Stimulated activated naive CD8-positive, alpha-beta T cell treated with anti-CD3 and anti-CD28 coated beads, Interleukin-15, Interleukin-2, amounts not matched to agents 100 U/mL and 50 U/mL, for 24 hours (primary cell): ENCODE measurements around the gene SARDH.

Experiments used
- ATAC-seq: fragments of 150-1000 bp; cut with Tn5 transposase; one replicate; pipeline ENCODE4 v1.10.0; 2021
- DNase-seq: peaks from one replicate; pipeline ENCODE4 v3.0.0; 2021

Gene SARDH

DNA sequence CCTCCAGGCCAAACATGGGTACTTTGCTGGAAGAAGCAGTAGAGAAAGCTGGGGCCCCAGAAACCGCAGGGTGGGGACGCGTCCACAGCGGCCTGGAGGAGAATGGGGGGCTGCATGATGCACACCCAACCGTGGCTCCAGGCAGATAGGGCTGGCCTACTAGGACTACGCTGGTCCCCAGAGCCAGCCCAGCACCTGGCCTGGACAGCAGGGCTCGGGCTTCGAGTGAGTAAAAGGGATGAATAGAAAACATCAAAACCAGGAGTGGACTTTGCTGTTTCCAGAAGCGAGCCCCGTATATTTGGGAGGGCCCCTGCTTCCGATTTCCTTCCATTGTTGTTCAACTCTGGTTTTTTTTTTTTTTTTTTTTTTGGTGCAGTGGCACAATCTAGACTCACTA, 71.3 kb downstream of the SARDH start:
- no peak for DNase-seq
- ATAC-seq, result no peak

DNA sequence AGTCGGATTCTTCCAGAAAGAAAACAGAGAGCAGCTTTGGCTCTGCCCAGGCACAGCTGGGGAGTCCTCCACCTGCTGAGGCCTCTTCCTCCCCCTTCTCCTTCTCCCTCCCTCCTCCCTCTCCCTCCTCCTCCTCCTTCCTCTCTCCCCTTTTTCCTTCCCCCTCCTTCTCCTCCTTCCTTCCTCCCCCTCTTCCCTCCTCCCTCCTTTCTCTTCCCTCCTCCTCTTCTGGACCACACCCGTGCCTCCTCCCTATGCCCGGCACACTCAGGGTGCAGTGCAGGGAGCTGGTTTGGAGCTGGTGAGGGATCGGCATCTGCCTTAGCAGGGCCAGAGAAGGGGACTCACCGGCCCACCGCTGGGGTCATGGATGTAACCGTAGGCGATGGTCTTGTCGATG, 71.8 kb downstream of the SARDH start:
- ATAC-seq, result no peak
- DNase-seq, result no peak

DNA sequence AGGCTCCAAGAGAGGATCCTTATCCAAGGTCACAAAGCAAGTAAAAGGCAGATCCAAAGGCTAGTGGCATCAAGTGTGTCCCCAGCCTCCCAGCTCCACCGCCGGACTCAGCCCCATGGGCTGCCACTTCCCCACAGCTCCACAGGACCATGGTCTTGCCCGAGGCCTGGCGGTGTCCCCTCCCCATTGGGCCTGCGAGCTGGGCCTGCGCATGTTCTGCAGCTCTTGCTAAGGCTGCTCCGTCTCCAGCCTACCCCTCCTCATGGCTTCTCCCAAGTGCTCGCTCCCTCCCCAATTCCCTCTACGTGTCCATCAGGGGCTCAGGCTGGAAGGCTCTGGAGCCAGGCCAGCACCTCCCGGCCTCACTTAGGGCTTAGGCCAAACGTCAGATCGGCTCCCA, 72.6 kb downstream of the SARDH start:
- ATAC-seq, result no peak

DNA sequence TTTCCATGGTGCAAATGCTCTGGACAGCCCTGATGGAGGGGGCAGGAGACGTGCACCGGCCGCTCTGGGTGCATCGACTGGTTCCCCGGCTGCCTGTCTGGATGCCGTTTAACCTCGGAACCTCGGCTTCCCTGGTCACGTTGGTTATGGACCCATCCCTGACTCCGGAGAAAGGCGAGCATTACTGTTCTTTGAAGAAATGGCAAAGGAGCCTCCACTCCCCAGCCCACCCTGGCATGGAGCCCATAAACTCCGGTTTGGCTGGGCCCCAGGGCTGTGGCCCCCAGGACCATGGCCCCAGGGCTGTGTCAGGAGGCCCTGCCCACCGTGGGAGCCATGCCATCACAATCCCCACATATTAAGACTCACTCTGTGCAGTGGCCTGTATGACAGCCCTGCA, 73.1 kb downstream of the SARDH start:
- no peak for ATAC-seq

More for the DNA sequence above, 72.6 kb downstream of the SARDH start:
- DNase-seq, result no peak

DNA sequence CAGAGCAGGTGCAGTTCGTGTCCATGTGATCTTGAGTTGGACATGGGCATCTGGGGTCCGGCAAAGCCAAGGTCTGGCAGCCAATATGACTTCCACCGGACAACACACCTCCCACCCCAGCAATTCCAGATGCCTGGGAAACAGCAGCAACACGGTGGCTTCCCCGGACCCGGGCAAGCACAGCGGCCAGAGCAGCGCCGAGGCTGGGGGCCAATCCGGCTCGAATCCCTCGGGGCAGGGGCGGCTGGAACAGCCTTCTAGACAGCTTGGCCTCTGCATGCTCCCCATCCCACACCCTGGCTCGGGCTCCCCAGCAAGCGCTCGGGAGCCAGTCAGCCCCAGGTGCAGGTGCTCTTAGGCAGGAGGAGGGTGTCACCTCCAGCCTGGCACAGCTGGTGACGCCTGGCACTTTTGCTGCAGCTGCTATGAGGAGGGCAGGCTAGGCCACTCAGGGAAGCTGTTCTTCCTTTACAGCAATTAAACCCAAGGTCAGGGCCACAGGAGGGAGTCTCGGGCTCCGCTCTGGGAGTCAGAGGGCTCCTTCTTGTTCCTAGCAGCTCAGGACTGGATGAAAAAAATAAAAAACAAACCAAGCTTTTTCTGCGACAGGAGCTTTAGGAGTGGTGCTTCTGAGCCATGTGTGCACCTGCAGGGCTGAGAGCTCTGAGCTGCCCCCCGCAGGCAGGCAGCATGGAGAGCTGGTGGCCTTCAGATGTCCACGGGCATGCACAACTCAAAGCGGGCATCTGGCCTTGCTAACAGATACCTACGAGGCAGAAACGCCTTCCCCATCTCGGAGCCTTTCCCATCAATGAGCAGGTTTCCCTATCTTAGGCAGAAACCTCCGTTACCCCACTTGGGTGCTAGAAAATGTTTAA, 73.7 kb downstream of the SARDH start:
- DNase-seq, result no peak
- no peak for ATAC-seq

More for the DNA sequence above, 73.1 kb downstream of the SARDH start:
- no peak for DNase-seq

DNA sequence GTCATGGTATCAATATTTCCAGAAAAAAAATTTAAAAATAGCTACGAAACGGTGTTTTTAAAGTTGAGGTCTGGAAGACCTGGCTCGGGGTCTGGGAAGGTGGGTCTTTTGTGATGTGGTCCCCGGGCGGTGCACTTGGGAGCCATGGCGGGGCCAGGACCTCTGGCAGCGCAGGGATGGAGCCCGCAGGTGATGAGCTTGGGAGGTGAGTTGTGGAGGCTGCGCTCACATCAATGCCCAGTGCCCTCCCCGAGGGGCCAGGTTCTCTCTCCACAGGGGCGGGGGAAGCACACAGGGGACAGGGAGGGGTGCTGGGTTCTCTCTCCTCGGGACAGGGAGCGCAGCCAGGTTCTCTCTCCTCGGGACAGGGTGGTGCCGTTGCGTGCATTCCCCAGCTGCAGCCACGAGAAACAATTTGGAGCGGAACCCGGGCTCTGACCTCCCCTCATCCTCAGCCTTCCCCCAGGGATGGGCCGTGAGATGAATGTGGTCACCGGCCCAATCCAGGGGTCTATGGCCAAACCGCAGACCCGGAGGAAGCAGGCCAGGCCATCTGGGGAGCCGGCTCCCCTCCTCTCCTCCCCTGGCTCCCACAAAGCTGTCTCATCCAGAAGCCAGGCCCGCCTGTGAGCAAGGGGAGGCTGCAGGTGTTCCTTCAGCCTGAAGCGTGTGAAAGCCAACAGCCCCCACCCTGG, 76.2 kb downstream of the SARDH start:
- no peak for DNase-seq
- no peak for ATAC-seq

DNA sequence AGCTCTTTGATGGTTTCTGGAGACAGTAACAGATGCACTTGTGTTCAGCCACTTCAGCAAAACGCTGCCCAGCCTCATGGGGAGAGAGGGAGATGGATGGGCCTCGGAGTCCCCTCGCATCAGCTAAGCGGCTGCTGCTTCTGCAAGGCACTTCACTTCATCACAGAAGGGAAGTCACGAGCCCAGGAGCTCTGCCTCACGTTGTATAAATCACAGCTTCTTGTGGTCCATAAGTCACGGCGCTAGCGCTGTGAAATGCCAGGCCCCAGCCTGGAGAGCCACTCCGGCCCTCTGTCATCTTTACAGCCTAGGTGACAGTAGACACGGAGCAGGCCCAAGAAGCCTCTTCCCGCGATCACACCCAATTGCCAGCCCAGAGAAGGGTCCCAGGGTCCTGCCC, 78.6 kb downstream of the SARDH start:
- no peak for DNase-seq
- no peak for ATAC-seq

DNA sequence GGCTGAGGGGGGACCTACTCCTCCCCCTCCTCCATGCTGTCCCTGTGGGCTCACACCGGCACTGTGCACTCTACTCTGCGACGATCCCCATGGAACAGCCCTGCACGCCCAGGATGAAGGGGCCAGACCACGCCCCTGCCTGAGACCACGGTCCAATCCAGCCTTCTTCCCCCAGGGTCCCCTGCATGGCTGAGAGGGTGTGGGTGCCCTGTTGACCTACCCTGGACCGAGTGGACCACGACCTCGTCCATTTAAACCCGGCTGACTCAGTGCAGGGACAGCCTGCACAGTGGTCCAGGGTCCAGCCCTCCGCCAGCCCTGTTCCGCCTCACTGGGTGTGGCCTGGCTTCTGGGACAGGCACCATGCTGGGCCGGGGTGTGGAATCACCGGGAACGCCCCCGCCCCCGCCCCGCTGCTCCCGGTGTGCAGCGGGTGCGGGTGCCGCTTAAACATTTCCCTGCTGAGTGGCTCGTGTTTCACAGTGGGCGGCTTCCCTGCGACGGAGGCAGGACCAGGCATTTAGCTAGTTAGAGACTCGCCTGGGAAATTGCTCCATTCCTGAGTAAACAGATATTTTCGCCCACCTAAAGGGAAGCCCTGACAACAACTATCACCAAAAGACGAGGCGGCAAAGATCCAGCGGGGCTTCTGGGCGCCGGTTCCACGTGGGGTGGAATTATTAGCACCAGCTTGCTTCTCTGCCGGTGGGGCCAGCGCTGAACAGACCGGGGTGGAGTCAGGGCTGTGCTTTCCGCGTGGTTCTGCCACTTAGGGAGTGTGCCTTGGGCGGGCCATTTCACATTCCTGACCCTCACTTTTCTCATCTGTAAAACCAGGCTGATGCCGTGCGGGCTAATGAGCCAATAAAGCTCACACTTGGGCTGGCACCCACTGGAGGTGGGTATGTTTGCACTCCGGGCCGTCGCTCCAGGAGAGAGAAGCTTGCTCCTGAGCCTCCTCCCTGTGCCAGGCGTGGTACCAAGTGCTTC, 79.4 kb downstream of the SARDH start:
- peak; percentile 40 for ATAC-seq
- no peak for DNase-seq

DNA sequence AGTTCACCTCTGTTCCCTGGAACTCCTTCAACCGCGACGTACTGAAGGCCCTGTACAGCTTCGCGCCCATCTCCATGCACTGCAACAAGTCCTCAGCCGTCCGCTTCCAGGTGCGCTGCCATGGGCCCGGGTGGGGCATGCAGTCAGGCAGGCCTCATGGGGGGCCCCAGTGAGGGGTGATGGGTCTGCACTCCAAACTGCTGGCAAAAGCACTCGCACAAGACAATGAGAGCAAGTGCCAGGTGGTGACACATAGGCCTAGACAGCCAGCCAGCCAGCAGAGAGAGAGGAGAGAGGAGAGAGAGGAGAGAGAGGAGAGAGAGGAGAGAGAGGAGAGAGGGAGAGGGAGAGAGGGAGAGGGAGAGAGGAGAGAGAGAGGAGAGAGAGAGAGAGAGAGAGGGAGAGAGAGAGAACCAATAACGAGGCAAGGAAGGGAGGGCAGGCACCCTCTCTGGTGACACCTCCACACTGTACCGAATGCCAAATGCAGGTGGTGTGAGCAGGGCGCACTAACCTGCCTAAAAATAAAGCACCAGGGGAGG, 81.0 kb downstream of the SARDH start:
- no peak for ATAC-seq

DNA sequence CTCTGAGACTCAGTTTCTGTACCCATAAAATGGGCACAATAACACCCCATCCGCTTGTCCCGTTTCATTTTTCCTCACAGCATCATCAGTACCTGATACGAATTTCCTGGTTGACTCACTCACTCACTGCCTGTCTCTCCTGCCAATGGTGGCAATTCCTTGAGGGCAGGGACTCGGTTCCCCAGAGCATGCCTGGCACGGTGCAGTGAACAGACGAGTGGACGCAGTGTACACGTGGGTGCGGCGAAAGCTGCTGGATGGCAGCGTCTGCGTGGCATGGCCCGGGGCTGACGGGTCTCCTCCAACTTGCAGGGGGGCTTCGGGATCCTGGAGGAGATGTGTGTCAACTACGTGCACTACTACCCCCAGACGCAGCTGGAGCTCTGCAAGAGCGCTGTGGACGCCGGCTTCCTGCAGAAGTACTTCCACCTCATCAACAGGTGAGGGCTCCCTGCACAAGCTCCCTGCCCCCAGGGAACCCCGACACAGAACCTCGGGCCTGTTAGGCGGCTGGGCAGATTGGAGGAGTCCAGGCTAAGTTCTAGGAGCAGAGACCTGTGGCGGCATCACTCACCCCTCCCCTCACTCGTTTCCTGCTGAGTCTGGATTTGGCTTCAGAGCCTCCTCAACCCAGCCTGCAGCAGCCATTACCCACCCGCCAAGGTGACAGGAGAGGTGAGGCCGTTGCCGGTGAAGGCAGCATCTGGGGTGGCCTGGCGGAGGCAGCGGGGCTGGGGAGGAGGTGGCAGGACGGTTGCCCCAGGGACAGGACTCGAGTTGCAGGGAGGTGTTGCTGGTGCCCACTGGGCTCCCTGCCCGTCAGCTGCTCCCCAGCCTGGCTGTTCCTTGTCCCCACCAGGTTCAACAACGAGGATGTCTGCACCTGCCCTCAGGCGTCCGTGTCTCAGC, 81.7 kb downstream of the SARDH start:
- no peak for ATAC-seq
- no peak for DNase-seq

More for the DNA sequence above, 81.0 kb downstream of the SARDH start:
- no peak for DNase-seq

DNA sequence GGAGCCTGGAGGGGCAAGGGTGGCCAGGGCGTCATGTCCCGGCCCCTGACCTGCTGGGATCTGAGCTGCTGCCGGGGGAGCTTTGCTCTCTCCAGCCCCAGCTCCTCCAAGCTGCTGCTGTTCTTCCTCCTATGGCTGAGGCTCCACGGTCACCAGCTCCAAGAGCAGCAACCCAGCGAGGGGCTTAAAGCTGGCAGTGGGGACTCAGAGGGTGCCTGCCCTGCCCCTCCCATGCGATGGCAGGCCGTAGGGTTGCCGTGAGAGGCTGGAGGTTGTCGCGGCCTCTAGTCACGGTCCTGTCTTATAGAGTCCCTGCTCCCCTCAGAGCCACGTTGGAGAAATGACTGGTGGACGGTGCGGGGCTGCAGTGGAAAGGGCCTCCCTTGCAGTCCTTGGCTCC, 82.5 kb downstream of the SARDH start:
- ATAC-seq (no peak), DNase-seq (no peak)

DNA sequence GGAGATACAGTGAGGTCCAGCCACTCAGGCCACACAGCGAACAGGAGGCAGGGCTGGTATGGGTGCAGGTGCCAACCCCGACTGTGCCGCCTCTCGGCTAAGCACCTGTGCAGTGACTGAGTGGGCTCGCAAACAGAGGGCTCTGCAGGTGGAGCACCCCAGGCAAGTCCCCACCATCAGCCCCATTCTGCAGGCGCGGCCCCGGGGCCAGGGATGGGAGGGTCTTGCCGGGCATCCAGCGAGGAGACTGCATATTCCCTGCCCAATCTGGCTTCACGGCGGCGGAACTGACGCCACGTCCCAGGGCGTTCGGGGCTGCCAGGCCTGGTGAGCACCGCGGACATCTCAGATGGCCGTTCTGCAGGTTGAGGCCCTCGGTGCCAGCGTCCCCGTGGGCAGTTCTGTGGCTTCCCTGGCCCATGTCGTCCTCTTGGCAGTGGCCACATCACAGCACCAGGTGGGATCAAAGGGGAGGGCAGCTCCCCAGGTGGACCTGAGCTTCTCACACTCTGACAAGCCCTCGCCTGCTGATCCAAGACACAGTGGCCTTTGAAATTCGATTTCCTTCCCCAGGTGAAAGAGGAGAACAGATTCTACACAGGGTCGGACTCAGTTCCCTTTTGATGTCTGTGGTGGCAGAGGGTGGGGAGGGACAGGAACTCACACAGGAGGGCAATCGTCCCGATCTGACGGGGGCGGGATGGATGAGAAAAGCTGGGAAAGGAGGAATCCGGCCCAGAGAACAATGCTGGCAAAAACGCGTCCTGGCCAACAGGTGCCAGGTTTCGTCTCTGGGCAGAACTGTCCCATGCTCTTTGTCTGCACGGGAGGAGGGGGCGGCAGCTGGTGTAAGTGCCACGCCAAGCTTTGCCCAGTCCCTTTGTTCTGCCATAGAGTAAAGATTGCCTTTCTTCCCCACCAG, 83.2 kb downstream of the SARDH start:
- ATAC-seq, result no peak
- DNase-seq, result no peak

DNA sequence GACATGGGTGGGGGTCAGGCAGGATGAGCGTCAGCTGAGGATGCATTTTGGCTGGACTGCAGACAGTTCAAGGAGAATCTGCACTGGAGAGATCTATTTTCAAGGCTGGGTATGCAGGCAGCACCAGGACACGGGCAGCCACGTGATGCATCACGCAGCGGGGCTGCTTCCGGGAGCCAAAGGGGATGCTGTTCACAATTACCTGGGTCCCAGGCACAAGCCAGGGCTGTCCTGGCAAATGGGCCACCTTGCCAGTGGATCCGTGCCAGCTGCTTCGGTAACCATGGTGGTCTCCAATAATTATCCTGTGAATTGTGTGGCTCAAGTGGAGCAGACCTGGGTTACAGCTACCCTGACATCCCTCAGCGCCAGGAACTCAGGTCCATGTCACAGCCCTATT, 84.5 kb downstream of the SARDH start:
- ATAC-seq, result no peak
- DNase-seq, result no peak

DNA sequence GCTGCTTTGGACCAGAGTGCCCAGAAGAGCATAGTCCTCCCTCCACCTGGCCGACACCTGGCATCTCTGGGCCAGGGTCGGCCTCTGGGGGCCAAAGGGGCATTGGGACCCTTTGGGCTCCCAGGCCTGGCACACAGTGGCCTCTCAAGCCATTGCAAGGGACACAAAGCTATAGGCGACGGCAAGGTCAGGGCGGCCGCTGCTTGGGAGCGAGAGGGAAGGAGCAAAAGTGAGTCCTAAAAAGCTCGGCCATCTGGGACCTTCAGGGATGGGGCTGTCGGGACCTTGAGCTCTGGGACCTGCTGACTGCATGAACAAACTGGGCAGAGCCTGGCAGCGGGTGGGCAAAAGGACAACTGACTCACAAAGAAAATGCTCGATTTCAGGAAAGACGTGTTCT, 88.1 kb downstream of the SARDH start:
- ATAC-seq (no peak), DNase-seq (no peak)

DNA sequence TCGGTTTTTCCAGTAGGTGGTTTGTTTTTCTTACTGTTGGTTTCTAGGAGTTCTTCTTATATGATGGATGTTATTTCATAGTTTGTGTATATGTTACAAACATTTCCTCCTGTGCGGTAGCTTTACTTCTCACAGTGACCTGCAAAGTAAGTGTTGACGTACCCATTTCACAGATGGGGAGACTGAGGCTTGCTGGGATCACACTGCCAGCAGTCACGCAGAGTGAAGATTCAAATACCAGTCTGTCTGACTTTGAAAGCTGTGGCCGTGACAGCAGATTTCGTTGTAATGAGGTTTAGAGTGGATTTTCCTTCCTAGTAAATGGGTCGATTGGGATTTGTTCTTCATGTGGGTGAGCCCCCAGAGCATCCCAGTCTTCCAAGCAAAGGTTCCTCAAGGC, 89.0 kb downstream of the SARDH start:
- no peak for ATAC-seq

DNA sequence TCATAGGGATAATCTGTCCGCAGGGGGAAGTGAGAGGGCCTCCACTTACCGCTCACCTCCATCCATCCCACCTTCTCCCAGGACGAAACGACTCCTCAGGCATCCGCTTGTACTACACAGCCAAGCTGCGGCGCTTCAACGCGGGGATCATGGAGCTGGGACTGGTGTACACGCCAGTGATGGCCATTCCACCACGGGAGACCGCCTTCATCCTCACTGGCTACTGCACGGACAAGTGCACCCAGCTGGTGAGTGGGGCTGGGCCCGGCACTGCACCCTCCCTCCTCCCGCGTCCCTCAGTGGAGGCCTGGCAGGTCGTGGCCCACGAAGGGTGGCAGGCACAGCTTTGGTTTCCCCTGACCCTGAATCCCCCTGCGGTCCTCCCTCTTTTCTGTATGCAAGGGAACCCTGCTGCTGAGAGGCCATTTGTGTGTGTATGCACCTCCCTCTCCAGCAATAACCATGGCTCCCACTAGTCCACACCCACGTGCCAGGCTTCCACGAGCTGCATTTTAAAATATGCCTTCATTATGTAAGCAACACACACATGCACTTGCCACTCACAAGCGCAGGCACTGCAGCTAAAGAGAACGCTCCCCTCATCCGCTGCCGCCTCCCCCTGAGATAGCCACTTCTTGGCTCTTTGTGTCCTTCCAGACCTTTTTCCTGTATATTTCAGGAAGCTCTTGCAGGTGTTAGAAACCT, 90.2 kb downstream of the SARDH start:
- ATAC-seq (no peak), DNase-seq (no peak)

More for the DNA sequence above, 89.0 kb downstream of the SARDH start:
- no peak for DNase-seq

DNA sequence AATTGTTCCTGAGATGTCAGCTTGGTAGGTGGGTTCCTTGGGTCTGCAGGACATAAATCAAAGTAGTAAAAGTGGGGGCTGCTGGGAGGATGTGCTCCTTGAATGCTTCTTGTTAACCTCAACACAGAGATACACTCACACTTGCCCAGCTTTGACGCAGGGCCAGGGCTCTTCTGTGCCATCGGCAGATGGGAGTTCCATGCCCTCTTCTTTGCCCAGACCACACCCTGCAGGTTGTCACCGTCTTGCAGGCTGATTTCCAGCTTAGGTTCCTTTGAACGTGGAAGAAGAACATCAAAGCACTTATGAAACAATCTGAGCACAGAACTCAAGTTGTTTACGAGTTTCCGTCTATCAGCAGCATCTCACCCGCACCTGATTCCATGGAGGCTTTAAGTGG, 91.0 kb downstream of the SARDH start:
- no peak for DNase-seq
- ATAC-seq, result no peak

DNA sequence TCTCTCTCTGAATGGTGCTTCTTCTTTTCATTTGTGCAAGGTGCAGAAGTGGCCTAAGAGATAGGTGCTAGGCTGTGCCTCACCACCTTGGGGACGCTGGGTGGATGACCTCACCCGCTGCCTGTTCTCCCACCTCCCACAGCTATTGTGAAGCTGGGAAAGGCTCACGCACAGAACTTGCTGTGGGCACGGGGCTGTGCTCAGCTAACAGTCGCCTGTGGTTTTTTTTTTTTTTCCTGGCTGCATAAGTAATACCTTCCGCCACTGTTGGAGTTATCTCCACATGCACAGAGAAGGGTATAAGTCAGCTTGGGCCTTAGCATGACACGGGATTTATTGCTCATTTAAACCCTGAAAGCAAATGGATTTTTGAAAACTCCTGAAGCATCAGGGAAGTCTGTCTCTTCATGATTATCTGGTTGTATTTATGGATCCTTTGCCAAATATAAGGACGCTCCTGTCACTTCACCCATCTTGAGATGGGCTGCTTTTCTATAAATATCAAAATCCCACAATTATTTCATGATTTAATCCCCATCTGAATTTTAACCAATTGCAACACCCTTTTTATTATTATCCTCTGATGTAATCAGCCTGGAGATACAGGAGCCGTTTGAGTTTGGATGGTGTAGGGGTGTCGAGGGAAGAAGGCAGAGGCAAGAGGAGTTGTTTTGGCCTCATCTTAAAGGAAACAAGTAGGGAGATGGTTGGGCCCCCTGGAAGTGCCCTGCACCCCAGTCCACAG, 93.0 kb downstream of the SARDH start:
- DNase-seq (no peak), ATAC-seq (no peak)
